GF-D8 (cell line): ENCODE measurements around the gene TMCO2.

ENCODE experiments used
- DNase-seq: peaks from one replicate; lab custom pipeline; 2025; lab: John Stamatoyannopoulos, UW

The TMCO2 gene

DNA sequence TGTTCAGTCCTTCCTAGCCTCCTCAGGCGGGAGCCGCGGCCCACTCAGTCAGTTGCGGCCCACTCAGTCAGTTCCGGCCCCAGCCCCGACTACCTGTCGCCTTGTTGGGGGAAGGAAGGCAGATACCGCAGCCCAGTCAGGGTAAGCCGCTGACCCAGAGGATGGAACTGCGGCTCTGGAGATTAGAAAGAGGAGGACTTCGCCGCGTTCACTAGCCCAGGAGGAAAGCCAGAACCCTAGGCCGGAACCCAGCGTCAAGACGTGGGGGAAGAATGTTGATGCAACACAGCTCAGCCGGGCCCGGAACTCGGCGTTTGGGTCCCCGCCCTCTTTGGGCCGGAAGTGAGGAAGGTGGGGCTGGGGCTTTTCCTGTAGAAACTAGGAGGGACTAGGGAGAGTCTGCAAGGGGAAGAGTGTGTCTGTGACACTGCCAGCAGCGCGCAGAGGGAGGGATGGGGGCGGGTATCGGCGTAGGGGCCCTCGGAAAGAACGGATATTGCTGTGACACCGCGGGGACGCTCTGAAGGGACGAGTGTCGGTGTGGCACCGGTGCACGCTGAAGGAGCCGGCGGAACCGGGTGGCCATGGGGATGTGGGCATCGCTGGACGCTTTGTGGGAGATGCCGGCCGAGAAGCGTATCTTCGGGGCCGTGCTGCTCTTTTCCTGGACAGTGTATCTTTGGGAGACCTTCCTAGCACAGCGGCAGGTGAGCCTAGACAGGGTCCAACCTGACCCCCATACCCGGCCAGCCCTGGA is 10.1 kb downstream of the TMCO2 start, which contains the start of gene ZMPSTE24:
Gene ZMPSTE24, plus strand, starts transcription at position 549 of the 757 bp plus-strand sequence. Its CDS starts 36 bp downstream, at position 585.
- peak; percentile 91 for DNase-seq

GRCh38 chr1:40258445-40258769 is 10.7 kb downstream of the TMCO2 start:
- no peak for DNase-seq

GRCh38 chr1:40264354-40264781 is 16.6 kb downstream of the TMCO2 start:
- DNase-seq = no peak

DNA sequence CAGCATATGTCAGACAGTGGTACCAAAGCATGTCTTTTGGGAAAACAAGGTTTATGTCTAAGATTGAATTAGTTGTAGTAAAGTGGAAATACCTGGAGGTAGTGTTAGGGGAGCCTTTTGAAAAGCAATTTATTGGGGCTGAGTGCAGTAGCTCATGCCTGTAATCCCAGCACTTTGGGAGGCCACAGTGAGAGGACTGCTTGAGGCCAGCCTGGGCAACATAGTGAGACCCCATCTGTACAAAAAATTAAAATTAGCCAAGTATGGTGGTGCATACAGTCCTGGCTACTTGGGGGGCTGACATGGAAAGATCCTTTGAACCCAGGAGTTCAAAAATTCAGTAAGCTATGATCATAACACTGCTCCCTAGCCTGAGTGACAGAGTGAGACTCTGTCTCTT is 17.6 kb downstream of the TMCO2 start:
- no peak for DNase-seq

DNA sequence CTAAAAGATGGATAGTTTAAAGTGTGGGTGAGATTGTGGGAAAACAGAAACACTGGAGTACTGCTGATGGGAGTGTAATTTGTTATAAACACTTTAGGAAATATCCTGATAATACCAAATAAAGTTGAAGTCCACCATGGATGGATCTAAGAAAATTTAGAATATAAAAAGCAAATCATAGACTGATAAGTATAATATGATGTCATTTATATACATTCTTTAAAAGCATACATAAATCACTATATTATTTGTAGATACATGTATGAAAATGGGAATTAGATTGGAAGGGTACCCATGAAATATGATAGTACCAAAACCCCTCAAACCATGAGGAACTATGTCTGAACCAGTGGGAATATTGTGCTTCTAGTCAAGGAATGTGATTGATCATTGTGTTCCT is 18.2 kb downstream of the TMCO2 start:
- no peak for DNase-seq

- no peak for DNase-seq
Observed at GRCh38 chr1:40266786-40267535, 19.2 kb downstream of the TMCO2 start.

GRCh38 chr1:40267767-40268187 is 20.0 kb downstream of the TMCO2 start:
- no peak for DNase-seq

GRCh38 chr1:40268211-40268610 is 20.5 kb downstream of the TMCO2 start:
- DNase-seq = no peak

GRCh38 chr1:40270152-40270834 is 22.6 kb downstream of the TMCO2 start:
- no peak for DNase-seq

DNA sequence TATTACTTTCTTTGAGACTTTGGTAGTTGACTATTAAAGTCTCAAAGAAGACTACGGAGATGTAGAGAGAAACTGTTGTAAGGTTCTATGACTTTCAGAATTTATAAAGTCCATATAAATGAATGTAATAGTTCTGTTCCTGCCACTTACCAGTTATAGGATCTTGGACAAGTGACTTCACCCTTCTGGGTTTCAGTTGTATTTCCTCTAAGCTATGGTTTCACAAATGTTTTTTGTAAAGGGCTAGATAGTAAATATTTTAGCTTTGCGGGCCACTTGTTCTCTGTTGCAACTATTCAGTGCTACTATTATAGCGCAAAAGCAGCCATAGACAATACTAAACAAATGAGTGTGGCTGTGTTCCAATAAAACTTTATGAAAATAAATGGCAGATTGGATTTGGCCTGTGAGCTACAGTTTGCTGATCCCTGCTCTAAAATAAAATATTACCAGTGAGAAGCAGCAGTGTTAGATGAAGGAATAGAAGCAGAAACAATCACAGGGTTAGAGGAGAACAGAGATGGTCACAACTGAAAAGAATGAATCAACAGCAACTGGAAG is 25.0 kb downstream of the TMCO2 start:
- DNase-seq = no peak

DNA sequence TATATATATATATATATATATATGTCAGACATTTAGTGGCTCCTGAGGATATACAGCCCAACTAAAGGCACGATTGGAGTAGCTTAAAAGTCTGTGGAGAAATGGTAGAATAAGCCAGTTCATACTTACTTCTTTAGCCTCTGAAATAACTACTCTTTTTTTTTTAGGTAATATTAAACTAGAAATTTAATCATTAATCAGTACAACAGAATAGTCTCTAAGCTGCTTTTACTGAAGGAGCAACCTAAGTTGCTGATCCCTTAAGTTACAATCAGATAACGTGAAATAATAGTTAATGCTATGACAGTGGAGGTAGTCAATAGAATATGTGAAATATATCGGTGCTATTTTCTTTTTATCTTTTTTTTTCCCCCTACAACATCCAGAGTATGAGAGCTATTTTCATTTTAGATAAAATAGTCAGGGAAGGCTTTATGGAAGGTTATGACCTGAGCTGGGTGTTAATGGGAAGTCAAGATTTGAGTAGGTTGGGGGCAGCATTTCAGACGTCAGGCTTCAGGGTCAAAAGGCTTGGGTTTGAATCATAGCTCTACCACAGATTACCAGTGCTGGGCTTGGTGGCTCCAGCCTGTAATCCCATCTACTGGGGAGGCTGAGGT is 25.9 kb downstream of the TMCO2 start:
- no peak for DNase-seq

- no peak for DNase-seq
Observed at GRCh38 chr1:40274331-40274730, 26.6 kb downstream of the TMCO2 start.

DNA sequence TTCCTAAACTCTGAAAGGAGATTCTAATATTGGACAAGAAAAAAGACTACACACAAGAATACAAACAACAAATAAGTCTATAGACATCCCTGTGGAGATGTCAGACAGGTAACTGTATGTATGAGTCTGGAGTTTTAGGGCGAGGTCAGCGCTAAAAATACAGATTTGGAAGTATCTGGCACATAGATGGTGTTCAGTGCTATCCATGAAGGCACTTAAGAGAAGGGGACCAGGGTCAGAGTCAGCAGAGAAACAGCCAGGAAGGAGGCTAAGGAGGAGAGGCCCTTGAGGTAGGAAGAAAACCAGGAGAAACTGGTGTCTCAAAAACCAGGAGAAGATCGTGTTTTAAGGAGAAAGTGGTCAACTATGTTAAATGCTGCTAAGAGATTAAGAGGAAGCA is 28.4 kb downstream of the TMCO2 start:
- DNase-seq = no peak

- DNase-seq = no peak
Observed at GRCh38 chr1:40281853-40282252, 34.1 kb downstream of the TMCO2 start.

- no peak for DNase-seq
Observed at GRCh38 chr1:40291293-40291692, 43.6 kb downstream of the TMCO2 start.

DNA sequence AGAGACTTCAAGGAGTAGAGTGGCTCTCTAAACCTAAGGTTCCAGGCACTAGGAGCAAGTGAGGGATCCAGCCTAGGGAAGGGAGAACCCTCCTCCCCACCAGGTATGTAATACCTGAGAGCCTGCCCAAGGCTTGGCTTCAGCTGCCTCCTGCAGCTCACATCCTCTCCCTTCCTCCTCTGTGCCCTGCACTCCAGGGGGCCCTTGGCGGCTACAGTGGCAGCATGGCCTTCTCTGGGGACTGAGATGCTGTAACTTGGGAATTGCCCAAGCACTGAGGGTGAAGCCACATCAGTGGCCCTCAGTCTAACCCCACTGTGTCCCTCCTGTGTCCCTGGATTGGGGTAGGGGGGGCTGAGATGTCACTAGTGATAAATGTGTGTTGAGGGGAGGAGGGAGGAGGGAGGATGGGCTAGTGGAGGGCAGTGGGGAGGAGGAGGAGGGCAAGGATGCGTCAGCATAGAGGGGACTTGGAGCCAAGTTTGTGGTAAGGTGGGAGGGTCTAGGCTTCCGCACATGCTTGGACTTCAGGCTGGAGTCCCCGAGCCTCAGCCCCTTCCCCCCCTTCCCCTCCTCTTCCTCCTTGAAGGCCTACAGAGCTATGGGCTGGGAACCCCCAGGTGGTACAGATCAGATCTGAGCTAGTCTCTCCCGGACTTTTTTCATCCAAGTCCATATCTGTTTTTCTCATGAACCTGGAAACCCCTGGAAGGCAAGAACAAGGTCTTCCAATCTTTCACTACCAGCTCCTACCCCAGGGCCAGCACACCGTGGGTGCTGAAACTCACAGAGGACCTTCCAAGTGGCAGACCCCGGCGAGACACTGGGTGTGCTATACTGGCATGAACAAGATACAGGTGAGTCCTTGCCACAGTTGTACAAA is 51.9 kb downstream of the TMCO2 start:
- no peak for DNase-seq

GRCh38 chr1:40300249-40300567 is 52.5 kb downstream of the TMCO2 start:
- no peak for DNase-seq

- DNase-seq = no peak
Observed at GRCh38 chr1:40300651-40301050, 52.9 kb downstream of the TMCO2 start.

DNA sequence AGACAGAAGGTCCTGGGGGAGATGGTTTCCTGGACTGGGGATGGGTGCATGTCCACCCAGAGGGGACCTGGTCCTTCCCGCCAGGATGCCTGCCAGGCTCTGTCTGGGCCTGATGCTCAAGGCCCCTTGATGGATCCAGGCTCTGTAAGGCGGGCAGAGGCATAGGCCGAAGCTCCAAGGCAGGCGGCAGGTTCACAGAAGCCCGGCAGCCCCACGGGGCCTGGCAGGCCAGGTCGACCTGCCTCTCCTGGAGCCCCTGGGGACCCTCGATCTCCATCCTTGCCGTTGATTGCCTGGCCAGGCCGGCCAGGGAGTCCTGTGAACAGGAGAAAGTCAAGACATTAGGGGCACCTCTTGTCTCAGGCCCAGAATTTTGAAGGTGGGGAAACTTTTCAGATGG is 53.3 kb downstream of the TMCO2 start:
- DNase-seq = no peak
